ENCODE data around the gene CHST8. TPM values are rescaled to one million over a fixed set of nuclear protein-coding genes. Genes with fewer than 3 reads are reported as not detected.
A peak's percentile ranks its signal among the peaks of the same experiment; 100 is the strongest.

CHST8 gene
- total RNA-seq, 1 experiment from 2014 or later = 33.5 TPM

GRCh38 chr19:33766623-33767022 is 144.9 kb downstream of the CHST8 start:
- TF ChIP-seq SOX15 (CRISPR knock-in tag; IDR thresholded peaks at IDR 0.05) = no peak
- no peak for TF ChIP-seq MXD4 (CRISPR knock-in tag; IDR thresholded peaks at IDR 0.05; ENCODE audit: borderline replicate concordance)
- TF ChIP-seq JUN (CRISPR knock-in tag; IDR thresholded peaks at IDR 0.05) = no peak
- no peak for TF ChIP-seq RELA (CRISPR knock-in tag; IDR thresholded peaks at IDR 0.05; ENCODE audit: borderline replicate concordance)
- TF ChIP-seq MLX (CRISPR knock-in tag; IDR thresholded peaks at IDR 0.05) = no peak
- no peak for TF ChIP-seq ZNF121 (CRISPR knock-in tag; IDR thresholded peaks at IDR 0.05)
- Mint-ChIP-seq H3K36me3 (no peaks in the 10 kb centered on the region), H3K27ac (no peak overlapping the region), H3K4me1 (peaks cover 11% of the 10 kb centered on the region), H3K4me3 (no peak overlapping the region), H3K27me3 (ENCODE audit: low read depth) (no peaks in the 10 kb centered on the region; the same call in 1 of the 2 replicates), H3K9me3 (no peaks in the 10 kb centered on the region)
- no peak for ATAC-seq
- POLR2A ChIA-PET = no interaction called here
- CTCF ChIA-PET = interaction anchor here (1.1 kb wide), 1 partner anchor 11 kb away, joined by 6 read pairs; no protein-coding TSS in a partner anchor
- DNase-seq (ENCODE audit: low spot score) = no peak

- peak; percentile 78 for ATAC-seq
- Mint-ChIP-seq H3K9me3 (no peaks in the 10 kb centered on the region), H3K4me3 (no peak overlapping the region), H3K27me3 (ENCODE audit: low read depth) (no peaks in the 10 kb centered on the region; the same call in 1 of the 2 replicates), H3K36me3 (no peaks in the 10 kb centered on the region), H3K4me1 (peaks cover 11% of the 10 kb centered on the region), H3K27ac (no peak overlapping the region)
- ChIA-PET POLR2A (interaction anchor here (1.0 kb wide), 1 partner anchor 246 kb away, joined by 3 read pairs; no protein-coding TSS in a partner anchor), CTCF (interaction anchor here (0.6 to 5.5 kb wide), 35 partner anchors 10 to 545 kb away, joined by 3 to 70 read pairs (median 5); partner anchors contain the start of genes CEBPG, PEPD and SLC7A10)
- peak; percentile 91 for DNase-seq (ENCODE audit: low spot score)
- TF ChIP-seq MXD4 (CRISPR knock-in tag; IDR thresholded peaks at IDR 0.05; ENCODE audit: borderline replicate concordance) (no peak), ZNF219 (CRISPR knock-in tag; IDR thresholded peaks at IDR 0.05; ENCODE audit: borderline replicate concordance) (peak; percentile 86), E2F5 (CRISPR knock-in tag; IDR thresholded peaks at IDR 0.05) (no peak), E2F4 (CRISPR knock-in tag; IDR thresholded peaks at IDR 0.05; ENCODE audit: borderline replicate concordance, low read depth) (peak; percentile 63; the same call in 1 of the 2 replicates), ZNF138 (CRISPR knock-in tag; conservative IDR thresholded peaks at IDR 0.05) (no peak), ZNF425 (CRISPR knock-in tag; conservative IDR thresholded peaks at IDR 0.05) (no peak), ZNF396 (CRISPR knock-in tag; IDR thresholded peaks at IDR 0.05; ENCODE audit: borderline replicate concordance) (no peak), KAT7 (CRISPR knock-in tag; IDR thresholded peaks at IDR 0.05; ENCODE audit: borderline replicate concordance) (no peak), USF1 (CRISPR knock-in tag; IDR thresholded peaks at IDR 0.05) (peak; percentile 73; the same call in 1 of the 2 replicates), RELA (CRISPR knock-in tag; IDR thresholded peaks at IDR 0.05; ENCODE audit: borderline replicate concordance) (no peak), TCF7 (CRISPR knock-in tag; IDR thresholded peaks at IDR 0.05; ENCODE audit: low read depth) (peak; percentile 82; the same call in 1 of the 2 replicates), FOXJ3 (CRISPR knock-in tag; IDR thresholded peaks at IDR 0.05; ENCODE audit: borderline replicate concordance) (no peak), ZNF423 (CRISPR knock-in tag; IDR thresholded peaks at IDR 0.05) (0 out of 2 replicates have a peak, but pooled peaks have one; percentile 2), SP1 (CRISPR knock-in tag; conservative IDR thresholded peaks at IDR 0.05) (peak; percentile 65; the same call in 1 of the 2 replicates), ARID4B (CRISPR knock-in tag; IDR thresholded peaks at IDR 0.05; ENCODE audit: borderline replicate concordance) (peak; percentile 96), ATF6 (CRISPR knock-in tag; IDR thresholded peaks at IDR 0.05) (0 out of 2 replicates have a peak, but pooled peaks have one; percentile 35), EMX1 (CRISPR knock-in tag; IDR thresholded peaks at IDR 0.05) (no peak)
Measured at GRCh38 chr19:33767898-33768413, 146.2 kb downstream of the CHST8 start.

All from WTC11 (cell line).